Stimulated activated CD8-positive, alpha-beta memory T cell treated with anti-CD3 and anti-CD28 coated beads, Interleukin-12 subunit alpha, Interleukin-12 subunit beta, amount 100 ng/mL, for 24 hours (primary cell): ENCODE data around the gene ZNF219.

ENCODE experiments used
- DNase-seq: peaks from one replicate; pipeline ENCODE4 v3.0.0-alpha.2; 2020; ENCODE audit errors: extremely low read depth

The ZNF219 gene

GRCh38 chr14:21098076-21098891 lies at the start of gene ZNF219:
Gene ZNF219 (minus strand): TSS chr14:21098655. CDS start chr14:21093591, 5,064 bp downstream.
- DNase-seq: no peak

GRCh38 chr14:21145437-21145836 lies 47.0 kb upstream of the ZNF219 start:
- DNase-seq: no peak

- no peak for DNase-seq
These were observed 43.9 kb upstream of the ZNF219 start for GRCh38 chr14:21142357-21142756.

GRCh38 chr14:21136024-21136423 lies 37.6 kb upstream of the ZNF219 start:
- no peak for DNase-seq

GRCh38 chr14:21133901-21134300 lies 35.4 kb upstream of the ZNF219 start:
- DNase-seq: no peak

GRCh38 chr14:21123429-21123828 lies 25.0 kb upstream of the ZNF219 start:
- DNase-seq: no peak

- DNase-seq: no peak
These were observed 22.7 kb upstream of the ZNF219 start for GRCh38 chr14:21121122-21121521.

- no peak for DNase-seq
These were observed 22.2 kb upstream of the ZNF219 start for GRCh38 chr14:21120686-21121085.

GRCh38 chr14:21118933-21119332 lies 20.5 kb upstream of the ZNF219 start:
- DNase-seq: no peak

GRCh38 chr14:21113369-21113768 lies 14.9 kb upstream of the ZNF219 start:
- no peak for DNase-seq

- no peak for DNase-seq
These were observed 13.8 kb upstream of the ZNF219 start for GRCh38 chr14:21112255-21112654.

GRCh38 chr14:21109377-21110138 lies 11.1 kb upstream of the ZNF219 start:
- DNase-seq: no peak

- no peak for DNase-seq
These were observed 10.3 kb upstream of the ZNF219 start for GRCh38 chr14:21108791-21109190.

GRCh38 chr14:21107283-21107800 lies 8.9 kb upstream of the ZNF219 start:
- DNase-seq: no peak

- DNase-seq: no peak
These were observed 8.2 kb upstream of the ZNF219 start for GRCh38 chr14:21106498-21107282.

GRCh38 chr14:21106176-21106497 lies 7.7 kb upstream of the ZNF219 start:
- no peak for DNase-seq

- DNase-seq: no peak
These were observed 6.6 kb upstream of the ZNF219 start for GRCh38 chr14:21105095-21105494.

GRCh38 chr14:21104448-21105060 lies 6.1 kb upstream of the ZNF219 start:
- DNase-seq: no peak

GRCh38 chr14:21103710-21104447 lies 5.4 kb upstream of the ZNF219 start:
- peak; percentile 82 for DNase-seq

GRCh38 chr14:21103411-21103709 lies 4.9 kb upstream of the ZNF219 start:
- no peak for DNase-seq
